ENCODE data around the gene MET.

Gene MET

DNA sequence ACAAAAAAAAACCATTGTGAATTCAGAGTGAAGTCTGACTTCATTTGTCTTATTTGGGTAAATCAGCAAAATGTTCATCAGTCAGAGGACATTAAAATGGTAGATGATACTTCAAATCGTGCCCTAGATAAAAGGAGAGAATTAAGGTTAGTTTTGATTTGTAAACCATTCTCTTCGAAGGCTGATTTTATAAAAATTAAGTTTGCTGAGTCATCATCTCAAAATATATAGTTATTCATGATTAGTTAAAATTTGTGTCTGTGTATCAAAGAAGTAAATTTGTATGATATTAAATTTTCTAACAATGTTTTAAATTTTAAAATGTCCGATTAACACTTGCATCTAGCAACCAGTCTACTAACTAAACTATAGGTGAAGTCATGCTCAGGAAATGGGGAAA is 35.3 kb downstream of the MET start:
- H3K4me3 ChIP-seq (ENCODE audit: insufficient read depth, low read length, poor library complexity, severe bottlenecking), result no peak overlapping the region

GRCh38 chr7:116708248-116708647 is 36.3 kb downstream of the MET start:
- no peaks in the 10 kb centered on the region for H3K9me2 ChIP-seq (replicated peaks; ENCODE audit: insufficient read depth, low read length)
- no peak overlapping the region for H3K4me2 ChIP-seq (ENCODE audit: low read depth, low read length, poor library complexity, severe bottlenecking)
- no peaks in the 10 kb centered on the region for H3F3A ChIP-seq (ENCODE audit: insufficient read depth)
- TF ChIP-seq CTCF (IDR thresholded peaks at IDR 0.05; ENCODE audit: insufficient read depth, low read length, poor library complexity, severe bottlenecking) (no peak), EZH2phosphoT487 (conservative IDR thresholded peaks at IDR 0.05; ENCODE audit: low read length) (no peak)
- no peak overlapping the region for H3K27ac ChIP-seq (ENCODE audit: low read depth, low read length)
- no peaks in the 10 kb centered on the region for H4K20me1 ChIP-seq (ENCODE audit: low read depth, low read length)
- no peak overlapping the region for H3K9ac ChIP-seq (ENCODE audit: low read length)
- H3K27me3 ChIP-seq (ENCODE audit: low read length), result no peaks in the 10 kb centered on the region
- no peak overlapping the region for H3K4me3 ChIP-seq (ENCODE audit: insufficient read depth, low read length, poor library complexity, severe bottlenecking)
- no peaks in the 10 kb centered on the region for H3K36me3 ChIP-seq (ENCODE audit: low read length)
- H3K79me2 ChIP-seq (ENCODE audit: insufficient read depth, low read length), result no peaks in the 10 kb centered on the region
- H2AFZ ChIP-seq (ENCODE audit: low read depth, low read length, severe bottlenecking), result no peak overlapping the region
- H3K9me3 ChIP-seq (ENCODE audit: insufficient read depth, low read length), result no peaks in the 10 kb centered on the region

More for the DNA sequence above, 35.3 kb downstream of the MET start:
- H3K9ac ChIP-seq (ENCODE audit: low read length), result no peak overlapping the region
- no peaks in the 10 kb centered on the region for H3F3A ChIP-seq (ENCODE audit: insufficient read depth)
- H3K36me3 ChIP-seq (ENCODE audit: low read length), result no peaks in the 10 kb centered on the region
- H4K20me1 ChIP-seq (ENCODE audit: low read depth, low read length), result no peaks in the 10 kb centered on the region
- no peak overlapping the region for H3K4me2 ChIP-seq (ENCODE audit: low read depth, low read length, poor library complexity, severe bottlenecking)
- no peaks in the 10 kb centered on the region for H3K79me2 ChIP-seq (ENCODE audit: insufficient read depth, low read length)
- TF ChIP-seq CTCF (IDR thresholded peaks at IDR 0.05; ENCODE audit: insufficient read depth, low read length, poor library complexity, severe bottlenecking), result no peak
- no peak for TF ChIP-seq EZH2phosphoT487 (conservative IDR thresholded peaks at IDR 0.05; ENCODE audit: low read length)
- H3K27me3 ChIP-seq (ENCODE audit: low read length), result no peaks in the 10 kb centered on the region
- H3K9me2 ChIP-seq (replicated peaks; ENCODE audit: insufficient read depth, low read length), result no peaks in the 10 kb centered on the region
- H3K27ac ChIP-seq (ENCODE audit: low read depth, low read length), result no peak overlapping the region
- no peak overlapping the region for H2AFZ ChIP-seq (ENCODE audit: low read depth, low read length, severe bottlenecking)
- H3K9me3 ChIP-seq (ENCODE audit: insufficient read depth, low read length), result no peaks in the 10 kb centered on the region

- Histone ChIP-seq H3K4me2 (ENCODE audit: low read depth, low read length, poor library complexity, severe bottlenecking) (no peak overlapping the region), H3K79me2 (ENCODE audit: insufficient read depth, low read length) (no peaks in the 10 kb centered on the region), H2AFZ (ENCODE audit: low read depth, low read length, severe bottlenecking) (no peak overlapping the region), H4K20me1 (ENCODE audit: low read depth, low read length) (no peaks in the 10 kb centered on the region), H3K9me2 (replicated peaks; ENCODE audit: insufficient read depth, low read length) (no peaks in the 10 kb centered on the region), H3K27ac (ENCODE audit: low read depth, low read length) (no peak overlapping the region), H3K9ac (ENCODE audit: low read length) (no peak overlapping the region), H3K36me3 (ENCODE audit: low read length) (no peaks in the 10 kb centered on the region), H3K9me3 (ENCODE audit: insufficient read depth, low read length) (no peaks in the 10 kb centered on the region), H3K4me3 (ENCODE audit: insufficient read depth, low read length, poor library complexity, severe bottlenecking) (no peak overlapping the region), H3F3A (ENCODE audit: insufficient read depth) (no peaks in the 10 kb centered on the region), H3K27me3 (ENCODE audit: low read length) (no peaks in the 10 kb centered on the region)
- TF ChIP-seq CTCF (IDR thresholded peaks at IDR 0.05; ENCODE audit: insufficient read depth, low read length, poor library complexity, severe bottlenecking), result no peak
- TF ChIP-seq EZH2phosphoT487 (conservative IDR thresholded peaks at IDR 0.05; ENCODE audit: low read length), result no peak
Observed at GRCh38 chr7:116708861-116709260, 36.9 kb downstream of the MET start.

All from SU-DHL-6 (cell line).